D721Med (cell line): ENCODE results near the gene TMEM245.

Experiments used
- DNase-seq: peaks from one replicate; pipeline ENCODE4 v3.0.0; 2011; ENCODE audit warnings: low spot score; ENCODE audit not compliant: insufficient read length
- FAIRE-seq: peaks from 2 replicates; lab custom pipeline; 2011; peaks lifted over from hg19 to GRCh38; lab: Jason Lieb, UNC
- CTCF ChIP-seq: IDR thresholded peaks from 2 replicates; pipeline ENCODE4 v1.5.1; 2012; ENCODE audit warnings: mild to moderate bottlenecking, control low read depth; ENCODE audit not compliant: insufficient read depth; ENCODE audit errors: missing control alignments

Gene TMEM245

GRCh38 chr9:109028457-109028856 is 91.3 kb downstream of the TMEM245 start:
- TF ChIP-seq CTCF: no peak
- DNase-seq (no peak), FAIRE-seq (no peak)

- no peak for DNase-seq
- no peak for FAIRE-seq
- TF ChIP-seq CTCF: no peak
Measured at GRCh38 chr9:109027176-109027575, 92.6 kb downstream of the TMEM245 start.

- no peak for TF ChIP-seq CTCF
- DNase-seq (no peak), FAIRE-seq (peak; percentile 66)
Measured at GRCh38 chr9:109026306-109026705, 93.4 kb downstream of the TMEM245 start.

- DNase-seq: no peak
- FAIRE-seq: no peak
- no peak for TF ChIP-seq CTCF
Measured at GRCh38 chr9:109022873-109023272, 96.9 kb downstream of the TMEM245 start.

GRCh38 chr9:109020581-109021511 is 98.9 kb downstream of the TMEM245 start:
- TF ChIP-seq CTCF: no peak
- DNase-seq (no peak), FAIRE-seq (no peak)

GRCh38 chr9:109020113-109020512 is 99.6 kb downstream of the TMEM245 start:
- TF ChIP-seq CTCF: no peak
- DNase-seq (no peak), FAIRE-seq (no peak)

- FAIRE-seq (no peak), DNase-seq (no peak)
- TF ChIP-seq CTCF: no peak
Measured at GRCh38 chr9:109019420-109019819, 100.3 kb downstream of the TMEM245 start.
